Neural cell (in vitro differentiated cells): ENCODE results near the gene ROBO1. TPM values are rescaled to one million over a fixed set of nuclear protein-coding genes. Genes with fewer than 3 reads are reported as not detected.
A peak's percentile ranks its signal among the peaks of the same experiment; 100 is the strongest.

Source experiments
- H2AFZ ChIP-seq: fragments of 200-600, 300-800 bp; sonication (generic), shearing (Covaris generic); 2 replicates; pipeline ENCODE4 v1.6.0; 2014; ENCODE audit warnings: low read depth, mild to moderate bottlenecking, antibody characterized with exemption, low read length, moderate library complexity
- H3F3A ChIP-seq: fragments of 200-600 bp; shearing (Covaris generic); 2 replicates; pipeline ENCODE4 v1.6.1; 2016; ENCODE audit warnings: mild to moderate bottlenecking, moderate library complexity, mixed read lengths, antibody characterized with exemption, low read length; ENCODE audit not compliant: insufficient read depth, poor library complexity, severe bottlenecking
- H3K27ac ChIP-seq: fragments of 200-600, 300-800 bp; sonication (generic), shearing (Covaris generic); 2 replicates; pipeline ENCODE4 v1.5.1; 2014; ENCODE audit warnings: mild to moderate bottlenecking, low read length, moderate library complexity
- H3K27me3 ChIP-seq: fragments of 300-800, 200-600 bp; sonication (generic), shearing (Covaris generic); 2 replicates; pipeline ENCODE4 v1.6.0; 2014; ENCODE audit warnings: mild to moderate bottlenecking, low read depth, low read length, moderate library complexity; ENCODE audit not compliant: insufficient read depth
- H3K36me3 ChIP-seq: fragments of 300-800, 200-600 bp; sonication (generic), shearing (Covaris generic); 2 replicates; pipeline ENCODE4 v1.5.1; 2014; ENCODE audit warnings: mild to moderate bottlenecking, antibody characterized with exemption, low read length, moderate library complexity; ENCODE audit not compliant: insufficient read depth
- H3K4me2 ChIP-seq: fragments of 300-800, 200-600 bp; sonication (generic), shearing (Covaris generic); 2 replicates; pipeline ENCODE4 v1.6.0; 2014; ENCODE audit warnings: mild to moderate bottlenecking, low read length
- H3K4me3 ChIP-seq: fragments of 300-800, 200-600 bp; sonication (generic), shearing (Covaris generic); 2 replicates; pipeline ENCODE4 v1.5.1; 2014; ENCODE audit warnings: mild to moderate bottlenecking, low read length, moderate library complexity
- H3K79me2 ChIP-seq: fragments of 200-600 bp; shearing (Covaris generic); replicated peaks from 2 replicates; pipeline ENCODE4 v1.6.0; 2014; ENCODE audit warnings: mild to moderate bottlenecking, low read length, moderate library complexity; ENCODE audit not compliant: insufficient read depth
- H3K9ac ChIP-seq: fragments of 300-800, 200-600 bp; sonication (generic), shearing (Covaris generic); 2 replicates; pipeline ENCODE4 v1.6.1; 2016; ENCODE audit warnings: mild to moderate bottlenecking, low read length, mixed read lengths
- H3K9me2 ChIP-seq: fragments of 200-600 bp; shearing (Covaris generic); 2 replicates; pipeline ENCODE4 v1.6.1; 2016; ENCODE audit warnings: mild to moderate bottlenecking, low read length, mixed read lengths; ENCODE audit not compliant: insufficient read depth
- H3K9me3 ChIP-seq: fragments of 200-600, 300-800 bp; sonication (generic), shearing (Covaris generic); 2 replicates; pipeline ENCODE4 v1.6.1; 2016; ENCODE audit warnings: mild to moderate bottlenecking, mixed run types, low read length, moderate library complexity, mixed read lengths
- H4K20me1 ChIP-seq: fragments of 200-600 bp; shearing (Covaris generic); 2 replicates; pipeline ENCODE4 v1.6.1; 2016; ENCODE audit warnings: mild to moderate bottlenecking, mixed run types; ENCODE audit not compliant: insufficient read depth
- CTCF ChIP-seq: fragments of 450-650 bp; IDR thresholded peaks from 2 replicates; pipeline ENCODE4 v1.5.1; 2014; ENCODE audit warnings: antibody characterized with exemption, mild to moderate bottlenecking, moderate library complexity; ENCODE audit not compliant: poor library complexity, severe bottlenecking
- EP300 ChIP-seq: fragments of 450-650 bp; conservative IDR thresholded peaks from 2 replicates; pipeline ENCODE4 v1.6.1; 2014; ENCODE audit warnings: antibody characterized with exemption, mild to moderate bottlenecking, moderate library complexity; ENCODE audit not compliant: poor library complexity, severe bottlenecking
- EZH2 ChIP-seq: fragments of 200-600, 300-800 bp; shearing (Covaris generic), sonication (generic); IDR thresholded peaks from 2 replicates; pipeline ENCODE4 v1.6.1; 2014; ENCODE audit warnings: antibody characterized with exemption, low read length, borderline replicate concordance, mild to moderate bottlenecking; ENCODE audit not compliant: insufficient read depth, poor library complexity, severe bottlenecking
- MXI1 ChIP-seq: fragments of 450-650 bp; conservative IDR thresholded peaks from 2 replicates; pipeline ENCODE4 v1.6.1; 2014; ENCODE audit warnings: antibody characterized with exemption, mild to moderate bottlenecking; ENCODE audit not compliant: poor library complexity, severe bottlenecking
- POLR2AphosphoS5 ChIP-seq: IDR thresholded peaks from 2 replicates; pipeline ENCODE4 v1.6.1; 2012
- RAD21 ChIP-seq: fragments of 450-650 bp; conservative IDR thresholded peaks from 2 replicates; pipeline ENCODE4 v1.6.1; 2014; ENCODE audit warnings: antibody characterized with exemption, mild to moderate bottlenecking, moderate library complexity
- REST ChIP-seq: IDR thresholded peaks from 2 replicates; pipeline ENCODE4 v1.6.1; 2012; ENCODE audit warnings: borderline replicate concordance
- SMC3 ChIP-seq: fragments of 450-650 bp; conservative IDR thresholded peaks from 2 replicates; pipeline ENCODE4 v1.6.1; 2014; ENCODE audit warnings: antibody characterized with exemption, mild to moderate bottlenecking, moderate library complexity; ENCODE audit not compliant: poor library complexity
- TAF1 ChIP-seq: IDR thresholded peaks from 2 replicates; pipeline ENCODE4 v1.6.1; 2012; ENCODE audit warnings: low read depth
- polyA plus RNA-seq: library from polyadenylated mRNA; depleted of rRNA; stranded (reverse); fragments of >200 nt; gene quantifications from 2 replicates; pipeline ENCODE4 v1.2.3, GENCODE V29; 2014

ROBO1 gene
- polyA plus RNA-seq, 1 donor from 2014 or later, result 183 TPM

GRCh38 chr3:79636372-79636771 is 131.4 kb downstream of the ROBO1 start:
- H4K20me1 ChIP-seq, result no peaks in the 10 kb centered on the region
- no peak overlapping the region for H3K4me2 ChIP-seq
- no peak overlapping the region for H3K27ac ChIP-seq
- no peak overlapping the region for H2AFZ ChIP-seq
- peaks cover 3% of the 10 kb centered on the region for H3K79me2 ChIP-seq
- TF ChIP-seq TAF1 (no peak), EZH2 (no peak), SMC3 (no peak), REST (peak; percentile 47), POLR2AphosphoS5 (peak; percentile 28), CTCF (no peak), MXI1 (no peak), RAD21 (no peak), EP300 (peak; percentile 82)
- no peaks in the 10 kb centered on the region for H3K36me3 ChIP-seq
- no peak overlapping the region for H3K4me3 ChIP-seq
- no peak overlapping the region for H3K9ac ChIP-seq
- H3K9me3 ChIP-seq, result no peaks in the 10 kb centered on the region
- H3K27me3 ChIP-seq, result no peaks in the 10 kb centered on the region
- peaks cover 2% of the 10 kb centered on the region for H3F3A ChIP-seq
- H3K9me2 ChIP-seq, result no peaks in the 10 kb centered on the region

- Histone ChIP-seq H3K9ac (no peak overlapping the region), H3F3A (peaks cover 2% of the 10 kb centered on the region), H2AFZ (no peak overlapping the region), H3K4me2 (no peak overlapping the region), H3K79me2 (peaks cover 3% of the 10 kb centered on the region), H4K20me1 (no peaks in the 10 kb centered on the region), H3K27ac (no peak overlapping the region), H3K4me3 (no peak overlapping the region), H3K9me3 (no peaks in the 10 kb centered on the region), H3K27me3 (no peaks in the 10 kb centered on the region), H3K36me3 (no peaks in the 10 kb centered on the region), H3K9me2 (no peaks in the 10 kb centered on the region)
- TF ChIP-seq EZH2 (no peak), CTCF (no peak), TAF1 (no peak), EP300 (no peak), RAD21 (no peak), REST (no peak), SMC3 (no peak), MXI1 (no peak), POLR2AphosphoS5 (no peak)
Observed at GRCh38 chr3:79632842-79633241, 135.0 kb downstream of the ROBO1 start.
